GM23338 (cell line): ENCODE measurements around the gene SLC15A4. TPM values are rescaled to one million over a fixed set of nuclear protein-coding genes. Genes with fewer than 3 reads are reported as not detected.
A peak's percentile ranks its signal among the peaks of the same experiment; 100 is the strongest.

ENCODE experiments used
- ATAC-seq: fragments of 200-7000 bp; cut with Tn5 transposase; 3 replicates; pipeline ENCODE4 v1.9.1; 2020
- DNase-seq: peaks from one replicate; pipeline ENCODE4 v3.0.0-alpha.2; 2015; ENCODE audit warnings: low spot score
- H2AFZ ChIP-seq: fragments of 200-600 bp; sonication (generic); 2 replicates; pipeline ENCODE4 v1.8.0; 2016; ENCODE audit warnings: antibody characterized with exemption, mild to moderate bottlenecking, moderate library complexity
- H3F3A ChIP-seq: fragments of 200-600 bp; sonication (generic); replicated peaks from 2 replicates; pipeline ENCODE4 v1.8.0; 2017; ENCODE audit warnings: antibody characterized with exemption, mixed run types, low read depth
- H3K27ac ChIP-seq: fragments of 200-600 bp; sonication (generic); 2 replicates; pipeline ENCODE4 v1.6.1; 2016; ENCODE audit warnings: low read depth
- H3K27me3 ChIP-seq: fragments of 200-600 bp; sonication (generic); 2 replicates; pipeline ENCODE4 v1.8.0; 2016; ENCODE audit warnings: mild to moderate bottlenecking, mixed run types, moderate library complexity; ENCODE audit not compliant: insufficient read depth
- H3K36me3 ChIP-seq: fragments of 200-600 bp; sonication (generic); 2 replicates; pipeline ENCODE4 v1.8.0; 2016; ENCODE audit warnings: mild to moderate bottlenecking; ENCODE audit not compliant: insufficient read depth
- H3K4me1 ChIP-seq: fragments of 200-600 bp; sonication (generic); 2 replicates; pipeline ENCODE4 v1.8.0; 2016; ENCODE audit warnings: mild to moderate bottlenecking, moderate library complexity; ENCODE audit not compliant: insufficient read depth
- H3K4me2 ChIP-seq: fragments of 200-600 bp; sonication (generic); 2 replicates; pipeline ENCODE4 v1.7.1; 2017; ENCODE audit warnings: mixed run types
- H3K4me3 ChIP-seq: fragments of 200-600 bp; sonication (generic); 2 replicates; pipeline ENCODE4 v1.6.1; 2016; ENCODE audit warnings: mixed run types
- H3K79me2 ChIP-seq: fragments of 200-600 bp; sonication (generic); replicated peaks from 2 replicates; pipeline ENCODE4 v1.8.0; 2017; ENCODE audit warnings: mild to moderate bottlenecking; ENCODE audit not compliant: insufficient read depth
- H3K9me2 ChIP-seq: fragments of 200-600 bp; sonication (generic); 2 replicates; pipeline ENCODE4 v1.8.0; 2017; ENCODE audit not compliant: insufficient read depth
- H4K20me1 ChIP-seq: fragments of 200-600 bp; sonication (generic); replicated peaks from 2 replicates; pipeline ENCODE4 v1.8.0; 2017; ENCODE audit warnings: mild to moderate bottlenecking; ENCODE audit not compliant: insufficient read depth
- H3K27ac Mint-ChIP-seq: 2 replicates; pipeline ENCODE4 v1.8.0; 2020; ENCODE audit warnings: inconsistent platforms, mild to moderate bottlenecking, moderate library complexity, mixed read lengths
- H3K27me3 Mint-ChIP-seq: 3 replicates; pipeline ENCODE4 v1.8.0; 2022; ENCODE audit warnings: low read depth, mild to moderate bottlenecking, moderate library complexity, mixed read lengths, inconsistent platforms; ENCODE audit not compliant: insufficient read depth, poor library complexity
- H3K36me3 Mint-ChIP-seq: 3 replicates; pipeline ENCODE4 v1.8.0; 2021; ENCODE audit warnings: low read depth, mild to moderate bottlenecking, inconsistent platforms, moderate library complexity, mixed read lengths
- H3K4me1 Mint-ChIP-seq: 3 replicates; pipeline ENCODE4 v1.8.0; 2020; ENCODE audit warnings: mild to moderate bottlenecking, inconsistent platforms, mixed read lengths
- H3K4me3 Mint-ChIP-seq: 3 replicates; pipeline ENCODE4 v1.8.0; 2021; ENCODE audit warnings: moderate library complexity, mild to moderate bottlenecking, inconsistent platforms, mixed read lengths
- H3K9me3 Mint-ChIP-seq: 3 replicates; pipeline ENCODE4 v1.8.0; 2020; ENCODE audit warnings: moderate library complexity, mild to moderate bottlenecking, inconsistent platforms, mixed read lengths
- CREB1 ChIP-seq: fragments of 250-450 bp; sonication (Bioruptor Pico); IDR thresholded peaks from 2 replicates; pipeline ENCODE4 v1.5.0; 2020; ENCODE audit warnings: low read depth, mild to moderate bottlenecking, moderate library complexity
- EZH2 ChIP-seq: fragments of 200-600 bp; sonication (generic); IDR thresholded peaks from one replicate; pipeline ENCODE4 v1.8.0; 2017; ENCODE audit warnings: antibody characterized with exemption, mild to moderate bottlenecking, low read depth; ENCODE audit not compliant: unreplicated experiment
- JUNB ChIP-seq: IDR thresholded peaks from one replicate; pipeline ENCODE4 v1.6.1; 2016; ENCODE audit warnings: antibody characterized with exemption; ENCODE audit not compliant: unreplicated experiment
- NANOG ChIP-seq: IDR thresholded peaks from 2 replicates; pipeline ENCODE4 v1.6.1; 2016; ENCODE audit warnings: antibody characterized with exemption, borderline replicate concordance
- POLR2AphosphoS5 ChIP-seq: IDR thresholded peaks from 2 replicates; pipeline ENCODE4 v1.6.1; 2016; ENCODE audit warnings: antibody characterized with exemption, low read depth
- STAT1 ChIP-seq: IDR thresholded peaks from one replicate; pipeline ENCODE4 v1.6.1; 2016; ENCODE audit warnings: antibody characterized with exemption; ENCODE audit not compliant: unreplicated experiment
- ZNF114 ChIP-seq: fragments of 250-450 bp; sonication (Bioruptor Pico); IDR thresholded peaks from 2 replicates; pipeline ENCODE4 v1.5.0; 2020; ENCODE audit warnings: mild to moderate bottlenecking, moderate library complexity
- ZNF331 ChIP-seq: fragments of 250-450 bp; sonication (Bioruptor Pico); IDR thresholded peaks from 2 replicates; pipeline ENCODE4 v1.5.0; 2020; ENCODE audit warnings: low read depth, mild to moderate bottlenecking, moderate library complexity
- polyA plus RNA-seq: library from polyadenylated mRNA; unstranded; fragments of >200 nt; fragmentation: Nextera tagmentation; extraction: Ambion mirVana; gene quantifications from 2 replicates; pipeline ENCODE4 v1.2.1, GENCODE V29; 2016
- total RNA-seq: library from RNA; depleted of rRNA; stranded (reverse); fragments of >200 nt; shearing (Covaris generic); gene quantifications from 2 replicates; pipeline ENCODE4 v1.2.3, GENCODE V29; 2014
- TF ChIP-seq, protein P1 (sequence below): fragments of 250-450 bp; sonication (Bioruptor Pico); IDR thresholded peaks from 2 replicates; pipeline ENCODE4 v1.5.0; 2020; ENCODE audit warnings: mild to moderate bottlenecking, moderate library complexity

The SLC15A4 gene
- total and polyA plus RNA-seq, 2 experiments from 2014 or later = 7.7 to 30.3 TPM

DNA sequence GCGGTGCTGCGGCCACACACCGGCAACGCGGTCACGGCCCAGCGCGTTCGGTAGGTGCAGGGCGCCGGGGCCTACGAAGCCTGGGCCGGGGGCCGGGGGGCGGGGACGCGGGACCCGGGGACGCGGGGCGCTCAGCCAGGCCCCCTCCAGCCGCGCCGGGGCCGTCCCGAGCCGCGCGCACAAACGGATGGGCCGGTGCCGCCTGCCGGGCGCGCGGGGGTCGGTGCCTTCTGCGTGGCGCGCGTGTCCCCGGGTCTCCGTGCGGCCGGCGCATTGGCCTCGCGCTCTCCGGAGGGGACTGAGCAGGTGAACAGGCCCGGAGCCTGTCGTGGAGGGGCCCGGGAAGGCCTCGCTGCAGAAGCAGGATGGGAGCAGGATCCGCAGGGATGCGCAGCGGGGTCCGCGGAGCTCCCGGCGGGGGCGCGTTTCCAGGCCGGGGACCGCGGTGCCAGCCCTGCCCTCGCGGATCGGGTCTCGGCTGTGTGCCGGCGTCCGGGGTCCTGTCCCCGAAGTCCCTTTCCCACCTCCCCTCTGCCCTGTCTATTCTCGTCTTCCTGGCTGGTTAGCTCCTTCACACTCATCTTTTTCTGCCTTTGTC, 29.9 kb upstream of the SLC15A4 start (continued):
- TF ChIP-seq, protein P1, sequence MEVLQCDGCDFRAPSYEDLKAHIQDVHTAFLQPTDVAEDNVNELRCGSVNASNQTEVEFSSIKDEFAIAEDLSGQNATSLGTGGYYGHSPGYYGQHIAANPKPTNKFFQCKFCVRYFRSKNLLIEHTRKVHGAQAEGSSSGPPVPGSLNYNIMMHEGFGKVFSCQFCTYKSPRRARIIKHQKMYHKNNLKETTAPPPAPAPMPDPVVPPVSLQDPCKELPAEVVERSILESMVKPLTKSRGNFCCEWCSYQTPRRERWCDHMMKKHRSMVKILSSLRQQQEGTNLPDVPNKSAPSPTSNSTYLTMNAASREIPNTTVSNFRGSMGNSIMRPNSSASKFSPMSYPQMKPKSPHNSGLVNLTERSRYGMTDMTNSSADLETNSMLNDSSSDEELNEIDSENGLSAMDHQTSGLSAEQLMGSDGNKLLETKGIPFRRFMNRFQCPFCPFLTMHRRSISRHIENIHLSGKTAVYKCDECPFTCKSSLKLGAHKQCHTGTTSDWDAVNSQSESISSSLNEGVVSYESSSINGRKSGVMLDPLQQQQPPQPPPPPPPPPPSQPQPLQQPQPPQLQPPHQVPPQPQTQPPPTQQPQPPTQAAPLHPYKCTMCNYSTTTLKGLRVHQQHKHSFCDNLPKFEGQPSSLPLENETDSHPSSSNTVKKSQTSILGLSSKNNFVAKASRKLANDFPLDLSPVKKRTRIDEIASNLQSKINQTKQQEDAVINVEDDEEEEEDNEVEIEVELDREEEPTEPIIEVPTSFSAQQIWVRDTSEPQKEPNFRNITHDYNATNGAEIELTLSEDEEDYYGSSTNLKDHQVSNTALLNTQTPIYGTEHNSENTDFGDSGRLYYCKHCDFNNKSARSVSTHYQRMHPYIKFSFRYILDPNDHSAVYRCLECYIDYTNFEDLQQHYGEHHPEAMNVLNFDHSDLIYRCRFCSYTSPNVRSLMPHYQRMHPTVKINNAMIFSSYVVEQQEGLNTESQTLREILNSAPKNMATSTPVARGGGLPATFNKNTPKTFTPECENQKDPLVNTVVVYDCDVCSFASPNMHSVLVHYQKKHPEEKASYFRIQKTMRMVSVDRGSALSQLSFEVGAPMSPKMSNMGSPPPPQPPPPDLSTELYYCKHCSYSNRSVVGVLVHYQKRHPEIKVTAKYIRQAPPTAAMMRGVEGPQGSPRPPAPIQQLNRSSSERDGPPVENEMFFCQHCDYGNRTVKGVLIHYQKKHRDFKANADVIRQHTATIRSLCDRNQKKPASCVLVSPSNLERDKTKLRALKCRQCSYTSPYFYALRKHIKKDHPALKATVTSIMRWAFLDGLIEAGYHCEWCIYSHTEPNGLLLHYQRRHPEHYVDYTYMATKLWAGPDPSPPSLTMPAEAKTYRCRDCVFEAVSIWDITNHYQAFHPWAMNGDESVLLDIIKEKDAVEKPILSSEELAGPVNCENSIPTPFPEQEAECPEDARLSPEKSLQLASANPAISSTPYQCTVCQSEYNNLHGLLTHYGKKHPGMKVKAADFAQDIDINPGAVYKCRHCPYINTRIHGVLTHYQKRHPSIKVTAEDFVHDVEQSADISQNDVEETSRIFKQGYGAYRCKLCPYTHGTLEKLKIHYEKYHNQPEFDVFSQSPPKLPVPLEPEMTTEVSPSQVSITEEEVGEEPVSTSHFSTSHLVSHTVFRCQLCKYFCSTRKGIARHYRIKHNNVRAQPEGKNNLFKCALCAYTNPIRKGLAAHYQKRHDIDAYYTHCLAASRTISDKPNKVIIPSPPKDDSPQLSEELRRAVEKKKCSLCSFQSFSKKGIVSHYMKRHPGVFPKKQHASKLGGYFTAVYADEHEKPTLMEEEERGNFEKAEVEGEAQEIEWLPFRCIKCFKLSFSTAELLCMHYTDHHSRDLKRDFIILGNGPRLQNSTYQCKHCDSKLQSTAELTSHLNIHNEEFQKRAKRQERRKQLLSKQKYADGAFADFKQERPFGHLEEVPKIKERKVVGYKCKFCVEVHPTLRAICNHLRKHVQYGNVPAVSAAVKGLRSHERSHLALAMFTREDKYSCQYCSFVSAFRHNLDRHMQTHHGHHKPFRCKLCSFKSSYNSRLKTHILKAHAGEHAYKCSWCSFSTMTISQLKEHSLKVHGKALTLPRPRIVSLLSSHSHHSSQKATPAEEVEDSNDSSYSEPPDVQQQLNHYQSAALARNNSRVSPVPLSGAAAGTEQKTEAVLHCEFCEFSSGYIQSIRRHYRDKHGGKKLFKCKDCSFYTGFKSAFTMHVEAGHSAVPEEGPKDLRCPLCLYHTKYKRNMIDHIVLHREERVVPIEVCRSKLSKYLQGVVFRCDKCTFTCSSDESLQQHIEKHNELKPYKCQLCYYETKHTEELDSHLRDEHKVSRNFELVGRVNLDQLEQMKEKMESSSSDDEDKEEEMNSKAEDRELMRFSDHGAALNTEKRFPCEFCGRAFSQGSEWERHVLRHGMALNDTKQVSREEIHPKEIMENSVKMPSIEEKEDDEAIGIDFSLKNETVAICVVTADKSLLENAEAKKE (CRISPR knock-in tag) = no peak
- TF ChIP-seq ZNF331 (no peak), CREB1 (CRISPR knock-in tag) (no peak)

DNA sequence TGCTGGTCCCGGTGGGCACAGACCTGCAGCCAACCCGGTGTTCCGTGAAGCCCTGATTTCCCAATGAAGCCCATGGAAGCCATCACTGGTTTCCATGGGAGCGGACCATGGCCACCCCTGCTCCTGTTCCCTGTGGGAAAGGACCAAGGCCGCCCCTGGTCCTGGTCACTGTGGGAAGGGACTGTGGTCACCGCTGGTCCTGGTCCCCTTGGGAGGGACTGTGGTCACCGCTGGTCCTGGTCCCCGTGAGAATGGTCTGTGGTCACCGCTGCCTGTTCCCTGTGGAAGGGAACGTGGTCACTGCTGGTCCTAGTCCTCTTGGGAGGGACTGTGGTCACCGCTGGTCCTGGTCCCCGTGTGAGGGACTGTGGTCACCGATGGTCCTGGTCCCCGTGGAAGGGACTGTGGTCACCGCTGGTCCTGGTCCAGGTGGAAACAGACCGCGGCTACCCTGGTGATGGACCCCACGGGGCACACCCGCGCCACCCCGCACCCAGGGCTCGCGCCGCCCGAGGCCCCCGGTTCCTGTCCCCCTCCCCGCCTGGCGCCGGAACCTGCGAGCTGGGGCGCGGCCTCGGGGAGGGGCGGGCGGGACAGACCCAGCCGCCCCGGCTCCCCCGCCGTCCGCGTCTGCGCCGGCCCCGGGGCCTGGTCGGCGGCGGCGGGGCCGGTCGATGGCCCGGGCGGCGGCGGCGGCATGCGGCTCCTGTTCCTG, 29.3 kb upstream of the SLC15A4 start, which contains the start of gene GLT1D1:
Gene GLT1D1, plus strand, starts transcription at position 594 of the 715 bp plus-strand sequence. Its CDS starts 104 bp downstream, at position 698.
- H3K36me3 Mint-ChIP-seq = peaks cover 30% of the 10 kb centered on the region
- H3K27ac ChIP-seq = no peak within 1 kb of the TSS
- DNase-seq = no peak
- TF ChIP-seq ZNF114 (CRISPR knock-in tag) (no peak), STAT1 (no peak), JUNB (no peak), NANOG (no peak), POLR2AphosphoS5 (no peak), EZH2 (no peak)
- TF ChIP-seq, protein P1 (CRISPR knock-in tag) = no peak

More for the DNA sequence above, 29.3 kb upstream of the SLC15A4 start, which contains the start of gene GLT1D1:
- peaks cover 5% of the 10 kb centered on the region for H3K4me1 ChIP-seq
- Mint-ChIP-seq H3K9me3 (peaks cover 80% of the 10 kb centered on the region), H3K27me3 (peaks cover 12% of the 10 kb centered on the region), H3K27ac (no peak within 1 kb of the TSS), H3K4me3 (peak within 1 kb of the TSS; percentile 77), H3K4me1 (peaks cover 8% of the 10 kb centered on the region)
- no peaks in the 10 kb centered on the region for H3K79me2 ChIP-seq
- peak; percentile 18; the same call in 2 of the 3 replicates for ATAC-seq
- no peaks in the 10 kb centered on the region for H3F3A ChIP-seq
- no peaks in the 10 kb centered on the region for H4K20me1 ChIP-seq
- H2AFZ ChIP-seq = no peak within 1 kb of the TSS; the same call in 1 of the 2 replicates
- peak within 1 kb of the TSS; percentile 60 for H3K4me3 ChIP-seq
- no peaks in the 10 kb centered on the region; the same call in 1 of the 2 replicates for H3K9me2 ChIP-seq
- peaks cover 7% of the 10 kb centered on the region; the same call in 1 of the 2 replicates for H3K27me3 ChIP-seq
- H3K4me2 ChIP-seq = peak within 1 kb of the TSS; percentile 80
- H3K36me3 ChIP-seq = no peaks in the 10 kb centered on the region
